Left lobe of liver (tissue), 2 donors: ENCODE results near the gene APC2. TPM values are rescaled to one million over a fixed set of nuclear protein-coding genes. Genes with fewer than 3 reads are reported as not detected.
A peak's percentile ranks its signal among the peaks of the same experiment; 100 is the strongest.
"Not testable (repeated sequence)": the region's sequence is repeated elsewhere in the genome, so short reads cannot be mapped to it uniquely, and the experiment has no call there.

Experiments
- ATAC-seq: fragments of 200-7000 bp; cut with Tn5 transposase; one replicate; pipeline ENCODE4 v1.9.1; 2020; ENCODE audit warnings: mild to moderate bottlenecking, moderate library complexity
- DNase-seq: peaks from one replicate; pipeline ENCODE4 v3.0.0-alpha.2; 2020; ENCODE audit warnings: low spot score
- total RNA-seq: library from RNA; stranded (reverse); gene quantifications from one replicate; pipeline ENCODE4 v1.2.1, GENCODE V29; 2021
- donor health status: DM: no; HTN: no; CAD: no; lungs with moderate emphysema.
- donor health status: DM: no; HTN: yes; CAD: no.

Gene APC2
- total RNA-seq, 1 donor from 2014 or later: 0.13 TPM

GRCh38 chr19:1491114-1491848 lies 41.4 kb downstream of the APC2 start, which contains the start of gene REEP6:
TSS of gene REEP6 (plus strand) at chr19:1491181. CDS start at chr19:1491270, 89 bp downstream.
- ATAC-seq (no peak), DNase-seq (peak; percentile 62)

- ATAC-seq (no peak), DNase-seq (peak; percentile 67)
Observed at GRCh38 chr19:1491849-1492170, 41.9 kb downstream of the APC2 start.

- ATAC-seq: peak; percentile 41
- DNase-seq: peak; percentile 89
Observed at GRCh38 chr19:1492474-1493006, 42.6 kb downstream of the APC2 start.

GRCh38 chr19:1494115-1494815 lies 44.3 kb downstream of the APC2 start:
- no peak for DNase-seq

GRCh38 chr19:1495051-1495798 lies 45.3 kb downstream of the APC2 start:
- no peak for DNase-seq
- ATAC-seq: no peak

More at GRCh38 chr19:1494115-1494815, 44.3 kb downstream of the APC2 start:
- no peak for ATAC-seq

GRCh38 chr19:1495799-1496713 lies 46.1 kb downstream of the APC2 start:
- ATAC-seq: no peak
- DNase-seq: no peak

- no peak for DNase-seq
- ATAC-seq: no peak
Observed at GRCh38 chr19:1496714-1497577, 47.0 kb downstream of the APC2 start.

- ATAC-seq (no peak), DNase-seq (no peak)
Observed at GRCh38 chr19:1497578-1498235, 47.8 kb downstream of the APC2 start.

GRCh38 chr19:1499231-1499630 lies 49.3 kb downstream of the APC2 start:
- not testable (repeated sequence) for ATAC-seq, DNase-seq

- peak; percentile 84 for ATAC-seq
- DNase-seq: peak; percentile 87
Observed at GRCh38 chr19:1501200-1501595, 51.3 kb downstream of the APC2 start.

- ATAC-seq (no peak), DNase-seq (no peak)
Observed at GRCh38 chr19:1502433-1503088, 52.6 kb downstream of the APC2 start.

GRCh38 chr19:1503089-1503924 lies 53.4 kb downstream of the APC2 start:
- no peak for DNase-seq
- ATAC-seq: peak; percentile 15

GRCh38 chr19:1503925-1504773 lies 54.2 kb downstream of the APC2 start:
- DNase-seq (no peak), ATAC-seq (no peak)

- ATAC-seq: no peak
Observed at GRCh38 chr19:1505012-1505411, 55.1 kb downstream of the APC2 start.

GRCh38 chr19:1505991-1506881 lies 56.3 kb downstream of the APC2 start:
- DNase-seq: no peak

More at GRCh38 chr19:1505012-1505411, 55.1 kb downstream of the APC2 start:
- no peak for DNase-seq

More at GRCh38 chr19:1505991-1506881, 56.3 kb downstream of the APC2 start:
- no peak for ATAC-seq
